HL-60 (cell line): ENCODE results near the gene TRPM6.
"Not testable (repeated sequence)": the region's sequence is repeated elsewhere in the genome, so short reads cannot be mapped to it uniquely, and the experiment has no call there.

Source experiments
- GABPA ChIP-seq: IDR thresholded peaks from 2 replicates; pipeline ENCODE4 v1.6.1; 2012; ENCODE audit warnings: low read depth
- POLR2AphosphoS5 ChIP-seq: IDR thresholded peaks from 2 replicates; pipeline ENCODE4 v1.6.1; 2012; ENCODE audit warnings: low read depth
- SPI1 ChIP-seq: IDR thresholded peaks from 2 replicates; pipeline ENCODE4 v1.6.1; 2012; ENCODE audit warnings: low read depth, mild to moderate bottlenecking, borderline replicate concordance
- TF ChIP-seq, protein P1 (sequence below): IDR thresholded peaks from one replicate; pipeline ENCODE4 v1.5.1; 2011; ENCODE audit warnings: low read length, control low read depth, inconsistent platforms; ENCODE audit not compliant: insufficient read depth
- TF ChIP-seq, protein P2 (sequence below): IDR thresholded peaks from 2 replicates; pipeline ENCODE4 v1.6.1; 2012; ENCODE audit warnings: low read depth; ENCODE audit not compliant: insufficient replicate concordance

DNA sequence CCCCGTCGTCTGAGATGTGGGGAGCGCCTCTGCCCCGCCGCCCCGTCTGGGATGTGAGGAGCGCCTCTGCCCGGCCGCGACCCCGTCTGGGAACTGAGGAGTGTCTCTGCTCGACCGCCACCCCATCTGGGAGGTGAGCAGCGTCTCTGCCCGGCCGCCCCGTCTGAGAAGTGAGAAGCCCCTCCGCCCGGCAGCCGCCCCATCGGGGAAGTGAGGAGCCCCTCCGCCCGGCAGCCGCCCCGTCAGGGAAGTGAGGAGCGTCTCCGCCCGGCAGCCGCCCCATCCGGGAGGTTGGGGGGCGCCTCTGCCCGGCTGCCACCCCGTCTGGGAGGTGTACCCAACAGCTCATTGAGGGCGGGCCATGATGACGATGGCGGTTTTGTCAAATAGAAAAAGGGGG is 34.7 kb downstream of the TRPM6 start:
- TF ChIP-seq, protein P1, sequence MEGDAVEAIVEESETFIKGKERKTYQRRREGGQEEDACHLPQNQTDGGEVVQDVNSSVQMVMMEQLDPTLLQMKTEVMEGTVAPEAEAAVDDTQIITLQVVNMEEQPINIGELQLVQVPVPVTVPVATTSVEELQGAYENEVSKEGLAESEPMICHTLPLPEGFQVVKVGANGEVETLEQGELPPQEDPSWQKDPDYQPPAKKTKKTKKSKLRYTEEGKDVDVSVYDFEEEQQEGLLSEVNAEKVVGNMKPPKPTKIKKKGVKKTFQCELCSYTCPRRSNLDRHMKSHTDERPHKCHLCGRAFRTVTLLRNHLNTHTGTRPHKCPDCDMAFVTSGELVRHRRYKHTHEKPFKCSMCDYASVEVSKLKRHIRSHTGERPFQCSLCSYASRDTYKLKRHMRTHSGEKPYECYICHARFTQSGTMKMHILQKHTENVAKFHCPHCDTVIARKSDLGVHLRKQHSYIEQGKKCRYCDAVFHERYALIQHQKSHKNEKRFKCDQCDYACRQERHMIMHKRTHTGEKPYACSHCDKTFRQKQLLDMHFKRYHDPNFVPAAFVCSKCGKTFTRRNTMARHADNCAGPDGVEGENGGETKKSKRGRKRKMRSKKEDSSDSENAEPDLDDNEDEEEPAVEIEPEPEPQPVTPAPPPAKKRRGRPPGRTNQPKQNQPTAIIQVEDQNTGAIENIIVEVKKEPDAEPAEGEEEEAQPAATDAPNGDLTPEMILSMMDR, result not testable (repeated sequence)
- TF ChIP-seq GABPA, SPI1, POLR2AphosphoS5: not testable (repeated sequence)
- TF ChIP-seq, protein P2, sequence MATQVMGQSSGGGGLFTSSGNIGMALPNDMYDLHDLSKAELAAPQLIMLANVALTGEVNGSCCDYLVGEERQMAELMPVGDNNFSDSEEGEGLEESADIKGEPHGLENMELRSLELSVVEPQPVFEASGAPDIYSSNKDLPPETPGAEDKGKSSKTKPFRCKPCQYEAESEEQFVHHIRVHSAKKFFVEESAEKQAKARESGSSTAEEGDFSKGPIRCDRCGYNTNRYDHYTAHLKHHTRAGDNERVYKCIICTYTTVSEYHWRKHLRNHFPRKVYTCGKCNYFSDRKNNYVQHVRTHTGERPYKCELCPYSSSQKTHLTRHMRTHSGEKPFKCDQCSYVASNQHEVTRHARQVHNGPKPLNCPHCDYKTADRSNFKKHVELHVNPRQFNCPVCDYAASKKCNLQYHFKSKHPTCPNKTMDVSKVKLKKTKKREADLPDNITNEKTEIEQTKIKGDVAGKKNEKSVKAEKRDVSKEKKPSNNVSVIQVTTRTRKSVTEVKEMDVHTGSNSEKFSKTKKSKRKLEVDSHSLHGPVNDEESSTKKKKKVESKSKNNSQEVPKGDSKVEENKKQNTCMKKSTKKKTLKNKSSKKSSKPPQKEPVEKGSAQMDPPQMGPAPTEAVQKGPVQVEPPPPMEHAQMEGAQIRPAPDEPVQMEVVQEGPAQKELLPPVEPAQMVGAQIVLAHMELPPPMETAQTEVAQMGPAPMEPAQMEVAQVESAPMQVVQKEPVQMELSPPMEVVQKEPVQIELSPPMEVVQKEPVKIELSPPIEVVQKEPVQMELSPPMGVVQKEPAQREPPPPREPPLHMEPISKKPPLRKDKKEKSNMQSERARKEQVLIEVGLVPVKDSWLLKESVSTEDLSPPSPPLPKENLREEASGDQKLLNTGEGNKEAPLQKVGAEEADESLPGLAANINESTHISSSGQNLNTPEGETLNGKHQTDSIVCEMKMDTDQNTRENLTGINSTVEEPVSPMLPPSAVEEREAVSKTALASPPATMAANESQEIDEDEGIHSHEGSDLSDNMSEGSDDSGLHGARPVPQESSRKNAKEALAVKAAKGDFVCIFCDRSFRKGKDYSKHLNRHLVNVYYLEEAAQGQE, result not testable (repeated sequence)
